K562 (cell line): ENCODE measurements around the gene EXOC3L1.

Experiments used
- BACH1 ChIP-seq: fragments of 200-800 bp; sonication (Bioruptor generic); IDR thresholded peaks from 2 replicates; pipeline ENCODE4 v1.6.1; 2016; ENCODE audit warnings: missing genetic modification characterization, missing compliant biosample characterization
- CBFB ChIP-seq: sonication (generic); formaldehyde crosslinking; IDR thresholded peaks from 2 replicates; pipeline ENCODE4 v1.4.0; 2020; ENCODE audit warnings: mild to moderate bottlenecking, missing genetic modification reagents
- CEBPZ ChIP-seq: fragments of 150-350 bp; IDR thresholded peaks from 2 replicates; pipeline ENCODE4 v1.6.1; 2014; ENCODE audit warnings: low read depth, mild to moderate bottlenecking, low read length, borderline replicate concordance
- ETV6 ChIP-seq, 3 experiments: fragments of 150-350 bp in 1 of 3; sonication (generic) in 1 of 3; formaldehyde crosslinking in 1 of 3; IDR thresholded peaks; 2 replicates each; pipeline versions ENCODE4 v1.6.1 to v1.8.0; 2014 to 2022; ENCODE audit warnings: borderline replicate concordance in 2 of 3, low read depth in 2 of 3, antibody characterized with exemption in 1 of 3, low read length in 1 of 3, mild to moderate bottlenecking in 1 of 3, missing genetic modification reagents in 1 of 3
- NFYB ChIP-seq: IDR thresholded peaks from 2 replicates; pipeline ENCODE4 v1.6.1; 2011; ENCODE audit warnings: mild to moderate bottlenecking, moderate library complexity; ENCODE audit not compliant: insufficient read length; ENCODE audit errors: extremely low read depth
- POLR2A ChIP-seq: fragments of 450-650 bp; conservative IDR thresholded peaks from 2 replicates; pipeline ENCODE4 v1.6.1; 2016
- PRMT5 ChIP-seq: sonication (generic); formaldehyde crosslinking; IDR thresholded peaks from 2 replicates; pipeline ENCODE4 v1.5.0; 2020; ENCODE audit warnings: missing genetic modification reagents
- ZNF384 ChIP-seq: IDR thresholded peaks from 2 replicates; pipeline ENCODE4 v1.6.1; 2012; ENCODE audit warnings: low read depth, low read length, improper control_type of control experiment
- ZSCAN29 ChIP-seq: fragments of 450-650 bp; IDR thresholded peaks from 2 replicates; pipeline ENCODE4 v1.6.1; 2017
- TF ChIP-seq, protein P1 (sequence below): fragments of 250-450 bp; sonication (Bioruptor Pico); IDR thresholded peaks from 2 replicates; pipeline ENCODE4 v1.8.0; 2021; ENCODE audit warnings: mild to moderate bottlenecking, moderate library complexity
- TF ChIP-seq, protein P2 (sequence below), 3 experiments: IDR thresholded peaks in 2 of 3; conservative IDR thresholded peaks in 1 of 3; 2 replicates each; pipeline ENCODE4 v1.5.1; 2011 to 2012; ENCODE audit warnings: low read length in 3 of 3, mild to moderate bottlenecking in 3 of 3, control low read depth in 2 of 3, improper control_type of control experiment in 1 of 3, inconsistent platforms in 1 of 3, low read depth in 1 of 3, mixed read lengths in 1 of 3, moderate library complexity in 1 of 3; ENCODE audit not compliant: insufficient read depth in 2 of 3
- TF ChIP-seq, protein P3 (sequence below): sonication (generic); formaldehyde crosslinking; IDR thresholded peaks from 2 replicates; pipeline ENCODE4 v1.8.0; 2022; ENCODE audit warnings: mild to moderate bottlenecking, low read depth, missing genetic modification reagents

DNA sequence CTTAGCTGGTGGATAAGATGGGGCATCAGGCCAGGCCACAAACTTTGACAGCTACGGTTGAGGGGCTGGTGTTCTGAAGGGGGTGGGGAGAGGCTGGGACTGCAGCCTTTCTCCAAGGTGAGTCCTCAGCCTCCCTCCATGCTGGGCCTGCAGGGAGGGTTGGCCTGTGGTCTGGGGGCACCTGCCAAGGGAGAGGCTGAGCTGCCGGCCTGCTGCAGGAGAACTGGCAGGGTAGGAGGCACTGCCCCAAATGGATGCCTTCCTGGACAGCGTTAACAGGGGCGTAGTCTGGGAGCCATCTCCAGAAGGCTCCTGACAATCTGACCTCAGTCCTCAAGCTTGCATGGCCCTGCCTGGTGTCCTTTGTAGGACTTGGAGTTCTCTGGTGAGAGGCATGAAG is 14.1 kb upstream of the EXOC3L1 start:
- TF ChIP-seq ZSCAN29 (no peak), NFYB (no peak), PRMT5 (no peak), ETV6 (IDR thresholded peaks at IDR 0.05; ENCODE audit: borderline replicate concordance in 1 of 2, low read depth in 2 of 2, low read length in 1 of 2) (no peak), ETV6 (CRISPR knock-in tag; IDR thresholded peaks at IDR 0.05; ENCODE audit: borderline replicate concordance) (no peak), BACH1 (tag) (no peak), POLR2A (no peak), CEBPZ (no peak), CBFB (no peak), ZNF384 (no peak)
- TF ChIP-seq, protein P1, sequence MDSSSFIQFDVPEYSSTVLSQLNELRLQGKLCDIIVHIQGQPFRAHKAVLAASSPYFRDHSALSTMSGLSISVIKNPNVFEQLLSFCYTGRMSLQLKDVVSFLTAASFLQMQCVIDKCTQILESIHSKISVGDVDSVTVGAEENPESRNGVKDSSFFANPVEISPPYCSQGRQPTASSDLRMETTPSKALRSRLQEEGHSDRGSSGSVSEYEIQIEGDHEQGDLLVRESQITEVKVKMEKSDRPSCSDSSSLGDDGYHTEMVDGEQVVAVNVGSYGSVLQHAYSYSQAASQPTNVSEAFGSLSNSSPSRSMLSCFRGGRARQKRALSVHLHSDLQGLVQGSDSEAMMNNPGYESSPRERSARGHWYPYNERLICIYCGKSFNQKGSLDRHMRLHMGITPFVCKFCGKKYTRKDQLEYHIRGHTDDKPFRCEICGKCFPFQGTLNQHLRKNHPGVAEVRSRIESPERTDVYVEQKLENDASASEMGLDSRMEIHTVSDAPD (CRISPR knock-in tag), result no peak
- TF ChIP-seq, protein P2, sequence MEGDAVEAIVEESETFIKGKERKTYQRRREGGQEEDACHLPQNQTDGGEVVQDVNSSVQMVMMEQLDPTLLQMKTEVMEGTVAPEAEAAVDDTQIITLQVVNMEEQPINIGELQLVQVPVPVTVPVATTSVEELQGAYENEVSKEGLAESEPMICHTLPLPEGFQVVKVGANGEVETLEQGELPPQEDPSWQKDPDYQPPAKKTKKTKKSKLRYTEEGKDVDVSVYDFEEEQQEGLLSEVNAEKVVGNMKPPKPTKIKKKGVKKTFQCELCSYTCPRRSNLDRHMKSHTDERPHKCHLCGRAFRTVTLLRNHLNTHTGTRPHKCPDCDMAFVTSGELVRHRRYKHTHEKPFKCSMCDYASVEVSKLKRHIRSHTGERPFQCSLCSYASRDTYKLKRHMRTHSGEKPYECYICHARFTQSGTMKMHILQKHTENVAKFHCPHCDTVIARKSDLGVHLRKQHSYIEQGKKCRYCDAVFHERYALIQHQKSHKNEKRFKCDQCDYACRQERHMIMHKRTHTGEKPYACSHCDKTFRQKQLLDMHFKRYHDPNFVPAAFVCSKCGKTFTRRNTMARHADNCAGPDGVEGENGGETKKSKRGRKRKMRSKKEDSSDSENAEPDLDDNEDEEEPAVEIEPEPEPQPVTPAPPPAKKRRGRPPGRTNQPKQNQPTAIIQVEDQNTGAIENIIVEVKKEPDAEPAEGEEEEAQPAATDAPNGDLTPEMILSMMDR (IDR thresholded peaks at IDR 0.05 in 2 of 3, conservative IDR thresholded peaks at IDR 0.05 in 1 of 3; ENCODE audit: insufficient read depth in 2 of 3, low read depth in 1 of 3, low read length in 3 of 3), result no peak
- TF ChIP-seq, protein P3, sequence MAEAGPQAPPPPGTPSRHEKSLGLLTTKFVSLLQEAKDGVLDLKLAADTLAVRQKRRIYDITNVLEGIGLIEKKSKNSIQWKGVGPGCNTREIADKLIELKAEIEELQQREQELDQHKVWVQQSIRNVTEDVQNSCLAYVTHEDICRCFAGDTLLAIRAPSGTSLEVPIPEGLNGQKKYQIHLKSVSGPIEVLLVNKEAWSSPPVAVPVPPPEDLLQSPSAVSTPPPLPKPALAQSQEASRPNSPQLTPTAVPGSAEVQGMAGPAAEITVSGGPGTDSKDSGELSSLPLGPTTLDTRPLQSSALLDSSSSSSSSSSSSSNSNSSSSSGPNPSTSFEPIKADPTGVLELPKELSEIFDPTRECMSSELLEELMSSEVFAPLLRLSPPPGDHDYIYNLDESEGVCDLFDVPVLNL, result no peak
